Measurements from ENCODE around the gene DENND1B. TPM values are rescaled to one million over a fixed set of nuclear protein-coding genes. Genes with fewer than 3 reads are reported as not detected.

DENND1B gene
- total and polyA plus RNA-seq, 2 of the 13 experiments (the other 11 are each of a cell fraction or from before 2014, with no cell fraction given), result 2.6 to 5.7 TPM

DNA sequence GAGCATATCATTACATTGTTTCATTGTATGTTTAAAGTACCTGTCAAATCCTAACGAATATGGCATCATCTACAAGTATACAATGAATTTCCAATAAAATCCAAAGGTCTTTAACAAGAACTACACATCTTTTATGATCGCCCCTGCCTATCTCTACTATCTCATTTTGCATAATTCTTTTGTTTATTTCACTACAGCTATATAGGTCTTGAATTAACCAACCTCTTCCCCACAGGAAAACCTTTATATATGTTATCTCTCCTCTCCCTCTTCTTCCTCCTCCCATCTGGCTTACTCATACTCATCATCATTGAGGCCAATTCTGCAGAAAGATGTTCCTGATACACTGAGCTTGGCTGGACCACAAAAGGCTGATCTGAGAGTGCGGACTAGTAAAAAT is 175.5 kb downstream of the DENND1B start (continued):
- TF ChIP-seq ZNF660 (CRISPR knock-in tag; IDR thresholded peaks at IDR 0.05; ENCODE audit: borderline replicate concordance, low read depth) (no peak), RARA (CRISPR knock-in tag; IDR thresholded peaks at IDR 0.05) (no peak)

DNA sequence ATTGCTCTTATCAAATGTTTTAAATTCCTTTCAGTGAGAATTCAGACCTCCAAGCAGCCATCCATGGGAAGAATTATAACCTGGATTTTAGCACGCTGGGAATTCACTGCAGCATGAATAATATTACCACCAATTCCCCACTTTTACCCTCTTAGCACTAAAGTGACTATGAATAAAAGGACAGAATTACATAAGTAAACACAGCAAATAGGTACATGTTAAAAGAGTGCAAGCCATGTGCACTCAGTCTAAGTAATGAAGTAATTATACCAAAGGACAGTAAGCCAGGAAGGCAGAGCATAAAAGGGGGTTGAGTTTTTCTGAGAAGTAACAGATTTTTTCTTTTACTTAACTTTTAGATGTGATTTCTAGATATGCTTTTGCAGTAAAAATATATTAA is 176.3 kb downstream of the DENND1B start:
- ATAC-seq (no peak), FAIRE-seq (no peak), DNase-seq (ENCODE audit: low spot score) (no peak)
- BruUV-seq (replicated peaks), result no TSS peak
- CTCF ChIA-PET (ENCODE audit: low intra/inter-chr PET ratio, low total read pairs), result no interaction called here
- TF ChIP-seq PAXIP1 (CRISPR knock-in tag; conservative IDR thresholded peaks at IDR 0.05), result no peak
- H3K4me1 ChIP-seq (ENCODE audit: insufficient read depth, low read length), result 0 out of 2 replicates have a peak, but pooled peaks cover under 1% of the 10 kb centered on the region
- H3K9me3 ChIP-seq (ENCODE audit: low read length), result no peaks in the 10 kb centered on the region
- WGBS (ENCODE audit: low lambda C conversion rate), result 100% methylated on average over 1 of the region's 1 CpG
- H3K27me3 ChIP-seq (ENCODE audit: control insufficient read depth in 1 of 2, insufficient read depth in 2 of 2, low read length in 2 of 2), result no peaks in the 10 kb centered on the region
- H2AFZ ChIP-seq (ENCODE audit: low read length), result no peak overlapping the region
- POLR2A ChIA-PET, result no interaction called here
- intact Hi-C loops (cut with micrococcal nuclease; ENCODE audit: unreplicated experiment) (loop anchor here (1.0 kb wide), 1 partner anchor 31 kb away; no protein-coding TSS in a partner anchor), in situ Hi-C loops (cut with HindIII; ENCODE audit: extremely low pct_ligation_motif_present, low pct_unique_long_range_greater_than_20kb) (no loop called here)
- H3K36me3 ChIP-seq (replicated peaks in 1 of 2; ENCODE audit: control insufficient read depth in 1 of 2, insufficient read depth in 2 of 2, low read length in 2 of 2), result no peaks in the 10 kb centered on the region
- H3K9ac ChIP-seq (ENCODE audit: insufficient read depth, low read depth, low read length), result no peak overlapping the region
- H4K20me1 ChIP-seq (ENCODE audit: insufficient read depth, low read length), result no peaks in the 10 kb centered on the region
- H3K4me3 ChIP-seq (replicated peaks in 1 of 3; ENCODE audit: insufficient read depth in 1 of 3, low read depth in 2 of 3, low read length in 3 of 3), result no peak overlapping the region
- no peak overlapping the region for H3K27ac ChIP-seq (ENCODE audit: extremely low read length, insufficient read depth, low read length)
- H3K4me2 ChIP-seq (ENCODE audit: low read depth, low read length), result no peak overlapping the region
- no peaks in the 10 kb centered on the region for H3K79me2 ChIP-seq (ENCODE audit: insufficient read depth, low read length)
